Gastroesophageal sphincter (tissue), 4 donors: Measurements from ENCODE around the gene KIF26B. TPM values are rescaled to one million over a fixed set of nuclear protein-coding genes. Genes with fewer than 3 reads are reported as not detected.

ENCODE experiments used
- ATAC-seq: fragments of 150-250 bp; one replicate; pipeline ENCODE4 v1.9.1; 2016; ENCODE audit warnings: mild to moderate bottlenecking, moderate library complexity
- H3K27ac ChIP-seq, 4 donors: fragments of 200-600 bp; sonication (generic) in 3 of 4; 1 replicate in 3 of 4; 2 replicates in 1 of 4; pipeline ENCODE4 v1.5.1; 2016 to 2019
- H3K27me3 ChIP-seq: fragments of 200-600 bp; sonication (generic); one replicate; pipeline ENCODE4 v1.5.1; 2019
- H3K36me3 ChIP-seq, 2 donors: fragments of 200-600 bp; sonication (generic); one replicate each; pipeline ENCODE4 v1.5.1; 2019; ENCODE audit warnings: control low read depth in 1 of 2
- H3K4me1 ChIP-seq, 3 donors: fragments of 200-600 bp; sonication (generic); 1 replicate in 2 of 3; 2 replicates in 1 of 3; pipeline ENCODE4 v1.5.1; 2016 to 2019; ENCODE audit warnings: control low read depth in 2 of 3
- H3K4me3 ChIP-seq, 2 donors: fragments of 200-600 bp; sonication (generic); one replicate each; pipeline ENCODE4 v1.5.1; 2019; ENCODE audit warnings: mild to moderate bottlenecking in 1 of 2, moderate library complexity in 1 of 2
- H3K9me3 ChIP-seq, 3 donors: fragments of 200-600 bp; sonication (generic); one replicate each; pipeline ENCODE4 v1.5.1; 2017 to 2019; ENCODE audit warnings: control low read depth in 2 of 3
- EP300 ChIP-seq: sonication (generic); formaldehyde crosslinking; IDR thresholded peaks from one replicate; pipeline ENCODE4 v1.6.1; 2017; ENCODE audit warnings: antibody characterized with exemption, mild to moderate bottlenecking
- POLR2A ChIP-seq, 2 donors: fragments of 450-650 bp; IDR thresholded peaks; one replicate each; pipeline ENCODE4 v1.6.1; 2017; ENCODE audit warnings: antibody characterized with exemption in 2 of 2, mild to moderate bottlenecking in 2 of 2, moderate library complexity in 1 of 2
- POLR2AphosphoS5 ChIP-seq: sonication (generic); formaldehyde crosslinking; IDR thresholded peaks from one replicate; pipeline ENCODE4 v1.6.1; 2017; ENCODE audit warnings: antibody characterized with exemption
- WGBS, 2 donors: methylation state at CpG; one replicate each; pipeline ENCODE4 v1.1.5; 2018; ENCODE audit warnings: low coverage in 1 of 2; 5-methylcytosine and 5-hydroxymethylcytosine counted together
- total RNA-seq, 4 donors: library from RNA; depleted of rRNA; stranded (reverse); fragments of >200 nt; gene quantifications; one replicate each; pipeline ENCODE4 v1.1.0, GENCODE V29; 2016
- TF ChIP-seq, protein P1 (sequence below), 4 experiments: fragments of 200-600 bp in 2 of 4; fragments of 450-650 bp in 2 of 4; sonication (generic) in 1 of 4; IDR thresholded peaks; one replicate each; pipeline ENCODE4 v1.5.1; 2017 to 2019; ENCODE audit warnings: antibody characterized with exemption in 4 of 4, mild to moderate bottlenecking in 2 of 4, moderate library complexity in 2 of 4

The KIF26B gene
- total RNA-seq, 4 donors from 2014 or later: 0.62 to 1.9 (median 0.97) TPM

DNA sequence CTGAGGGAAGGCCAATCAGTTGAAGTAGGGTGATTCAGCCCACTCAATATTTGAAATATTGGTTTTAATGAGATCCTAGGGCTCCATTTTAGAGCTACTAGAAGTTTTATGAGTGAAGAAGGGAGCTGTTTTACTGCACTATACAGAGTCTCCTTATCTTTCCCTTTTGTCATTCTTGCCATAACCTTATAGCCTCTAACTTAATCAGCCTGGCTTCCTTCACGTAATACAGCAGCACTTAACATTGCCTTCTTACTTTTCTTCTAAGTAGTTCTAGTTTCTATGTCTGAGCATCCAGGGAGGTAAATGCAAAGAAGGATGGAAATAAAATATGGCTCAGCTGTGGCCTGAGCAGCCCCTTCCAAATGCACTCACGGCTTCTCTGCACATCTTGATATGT, 299.3 kb downstream of the KIF26B start:
- Histone ChIP-seq H3K4me3 (no peak overlapping the region), H3K4me1 (peaks cover 0 to 7% (median 0%) of the 10 kb centered on the region in 3 donors), H3K9me3 (no peaks in the 10 kb centered on the region), H3K27me3 (no peaks in the 10 kb centered on the region), H3K27ac (no peak overlapping the region), H3K36me3 (no peaks in the 10 kb centered on the region)
- WGBS, 2 donors: 91 to 100% methylated on average over 1 to 2 of the region's 2 CpGs
- no peak for ATAC-seq
- TF ChIP-seq EP300 (no peak), POLR2AphosphoS5 (no peak), POLR2A (IDR thresholded peaks at IDR 0.05) (no peak)
- TF ChIP-seq, protein P1, sequence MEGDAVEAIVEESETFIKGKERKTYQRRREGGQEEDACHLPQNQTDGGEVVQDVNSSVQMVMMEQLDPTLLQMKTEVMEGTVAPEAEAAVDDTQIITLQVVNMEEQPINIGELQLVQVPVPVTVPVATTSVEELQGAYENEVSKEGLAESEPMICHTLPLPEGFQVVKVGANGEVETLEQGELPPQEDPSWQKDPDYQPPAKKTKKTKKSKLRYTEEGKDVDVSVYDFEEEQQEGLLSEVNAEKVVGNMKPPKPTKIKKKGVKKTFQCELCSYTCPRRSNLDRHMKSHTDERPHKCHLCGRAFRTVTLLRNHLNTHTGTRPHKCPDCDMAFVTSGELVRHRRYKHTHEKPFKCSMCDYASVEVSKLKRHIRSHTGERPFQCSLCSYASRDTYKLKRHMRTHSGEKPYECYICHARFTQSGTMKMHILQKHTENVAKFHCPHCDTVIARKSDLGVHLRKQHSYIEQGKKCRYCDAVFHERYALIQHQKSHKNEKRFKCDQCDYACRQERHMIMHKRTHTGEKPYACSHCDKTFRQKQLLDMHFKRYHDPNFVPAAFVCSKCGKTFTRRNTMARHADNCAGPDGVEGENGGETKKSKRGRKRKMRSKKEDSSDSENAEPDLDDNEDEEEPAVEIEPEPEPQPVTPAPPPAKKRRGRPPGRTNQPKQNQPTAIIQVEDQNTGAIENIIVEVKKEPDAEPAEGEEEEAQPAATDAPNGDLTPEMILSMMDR (IDR thresholded peaks at IDR 0.05): no peak

DNA sequence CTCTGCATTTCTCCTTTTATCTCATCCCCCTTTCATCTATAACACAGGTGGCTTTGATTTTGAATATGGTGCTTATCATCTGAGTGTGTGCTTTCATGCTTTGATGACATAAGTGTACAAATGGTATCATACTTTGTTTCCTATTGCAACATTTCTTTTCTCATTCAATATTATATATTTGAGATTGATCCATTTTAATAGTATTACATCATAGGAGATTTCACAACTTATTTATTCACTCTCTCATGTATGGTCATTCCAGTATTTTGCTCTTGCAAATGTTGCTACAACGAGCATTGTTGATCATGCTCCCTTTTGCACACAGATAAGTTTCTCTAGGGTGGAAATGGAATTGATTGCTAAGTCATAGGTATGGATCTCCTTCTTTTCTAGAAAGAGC, 302.8 kb downstream of the KIF26B start:
- ATAC-seq: no peak
- Histone ChIP-seq H3K36me3 (no peaks in the 10 kb centered on the region), H3K4me3 (no peak overlapping the region), H3K4me1 (no peaks in the 10 kb centered on the region), H3K9me3 (no peaks in the 10 kb centered on the region), H3K27ac (no peak overlapping the region), H3K27me3 (no peaks in the 10 kb centered on the region)
- TF ChIP-seq EP300 (no peak), POLR2AphosphoS5 (no peak), POLR2A (IDR thresholded peaks at IDR 0.05) (no peak)
- TF ChIP-seq, protein P1 (IDR thresholded peaks at IDR 0.05): no peak
- WGBS, 2 donors: 85 to 100% methylated on average over 1 of the region's 1 CpG

DNA sequence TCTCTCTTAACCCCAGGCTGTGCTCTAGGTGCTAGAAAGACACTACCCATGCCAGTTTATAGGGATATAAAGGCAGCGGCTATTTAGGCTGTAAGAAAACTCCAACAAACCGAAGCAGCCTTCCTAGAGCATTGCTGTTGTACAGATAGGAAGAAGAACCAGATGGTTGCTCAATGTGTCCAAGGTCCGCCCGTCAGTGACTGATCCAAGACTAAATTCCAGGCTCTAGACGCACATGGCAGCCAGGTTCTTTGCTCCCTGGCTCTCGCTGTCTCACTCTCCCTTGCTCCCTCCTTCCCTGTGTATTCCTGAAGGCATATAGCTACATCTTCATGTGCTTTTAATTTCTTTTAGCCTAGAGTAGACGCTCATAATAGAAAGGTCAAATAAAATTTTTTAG, 303.4 kb downstream of the KIF26B start:
- ATAC-seq: no peak
- Histone ChIP-seq H3K9me3 (no peaks in the 10 kb centered on the region), H3K27me3 (no peaks in the 10 kb centered on the region), H3K36me3 (no peaks in the 10 kb centered on the region), H3K27ac (no peak overlapping the region), H3K4me1 (no peaks in the 10 kb centered on the region), H3K4me3 (no peak overlapping the region)
- WGBS, 2 donors: 79 to 86% methylated on average over 6 to 7 of the region's 7 CpGs
- TF ChIP-seq EP300: no peak
- TF ChIP-seq, protein P1 (IDR thresholded peaks at IDR 0.05): no peak
- no peak for TF ChIP-seq POLR2A (IDR thresholded peaks at IDR 0.05)
- TF ChIP-seq POLR2AphosphoS5: no peak

DNA sequence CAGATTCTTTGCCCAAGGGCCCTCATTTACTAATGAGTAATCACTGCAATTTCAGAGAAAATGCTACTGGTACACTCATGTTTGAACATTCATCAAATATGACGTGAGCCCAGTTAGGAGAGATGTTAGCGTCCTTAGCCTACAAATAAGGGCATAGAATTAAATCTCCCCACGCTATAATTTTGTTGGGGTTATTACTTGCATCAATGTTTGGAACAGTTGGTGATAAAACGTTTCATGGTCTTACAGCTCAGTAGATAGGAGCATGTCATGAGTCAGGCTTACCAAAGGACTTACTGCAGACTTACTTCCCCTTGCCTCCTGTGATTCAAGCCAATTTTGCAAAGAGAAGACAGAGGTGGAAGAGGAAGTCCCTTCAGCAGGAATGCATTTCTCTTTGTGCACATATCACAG, 304.0 kb downstream of the KIF26B start:
- H3K9me3 ChIP-seq: no peaks in the 10 kb centered on the region
- WGBS, 2 donors: 51 to 80% methylated on average over 3 to 4 of the region's 4 CpGs
- no peak overlapping the region for H3K4me3 ChIP-seq
- H3K4me1 ChIP-seq: no peaks in the 10 kb centered on the region
- no peaks in the 10 kb centered on the region for H3K27me3 ChIP-seq
- ATAC-seq: no peak
- no peaks in the 10 kb centered on the region for H3K36me3 ChIP-seq
- H3K27ac ChIP-seq: no peak overlapping the region
- TF ChIP-seq, protein P1 (IDR thresholded peaks at IDR 0.05): no peak
- no peak for TF ChIP-seq POLR2A (IDR thresholded peaks at IDR 0.05)
- no peak for TF ChIP-seq EP300
- TF ChIP-seq POLR2AphosphoS5: no peak

DNA sequence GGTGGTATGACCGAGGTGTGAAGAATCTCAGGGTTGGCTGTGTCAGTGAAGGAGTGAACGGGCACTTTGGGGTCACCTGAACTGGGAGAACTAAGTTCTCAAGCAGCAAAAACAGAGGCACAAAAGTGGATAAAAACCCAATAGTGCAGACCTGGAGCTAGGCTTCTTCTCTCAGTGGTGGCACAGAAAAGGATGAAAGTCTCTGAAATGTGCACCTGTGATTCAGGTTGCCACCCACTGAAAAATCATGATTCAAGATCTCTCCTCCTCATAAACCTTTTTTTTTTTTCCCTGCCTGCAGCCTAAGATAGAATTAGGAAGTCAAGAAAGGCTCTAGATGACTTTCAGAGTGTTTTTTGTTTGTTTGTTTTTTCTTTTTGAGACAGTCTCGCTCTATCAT, 304.8 kb downstream of the KIF26B start:
- 89 to 100% methylated on average over 1 to 2 of the region's 3 CpGs for WGBS, 2 donors
- no peaks in the 10 kb centered on the region for H3K9me3 ChIP-seq
- H3K4me3 ChIP-seq: no peak overlapping the region
- no peaks in the 10 kb centered on the region for H3K27me3 ChIP-seq
- H3K4me1 ChIP-seq: no peaks in the 10 kb centered on the region
- no peak overlapping the region for H3K27ac ChIP-seq
- H3K36me3 ChIP-seq: no peaks in the 10 kb centered on the region
- no peak for ATAC-seq
- TF ChIP-seq EP300: no peak
- TF ChIP-seq, protein P1 (IDR thresholded peaks at IDR 0.05): no peak
- TF ChIP-seq POLR2AphosphoS5: no peak
- TF ChIP-seq POLR2A (IDR thresholded peaks at IDR 0.05): no peak
